K562 (cell line): ENCODE data around the gene MRPL40. TPM values are rescaled to one million over a fixed set of nuclear protein-coding genes. Genes with fewer than 3 reads are reported as not detected.

Experiments
- RFX1 ChIP-seq: fragments of 450-650 bp; IDR thresholded peaks from 2 replicates; pipeline ENCODE4 v1.6.1; 2016; ENCODE audit warnings: mild to moderate bottlenecking, moderate library complexity
- SMC3 ChIP-seq: conservative IDR thresholded peaks from 2 replicates; pipeline ENCODE4 v1.6.1; 2011; ENCODE audit warnings: low read depth, low read length, improper control_type of control experiment; ENCODE audit not compliant: insufficient read depth
- TAF9B ChIP-seq: fragments of 450-650 bp; IDR thresholded peaks from 2 replicates; pipeline ENCODE4 v1.6.1; 2018; ENCODE audit warnings: mild to moderate bottlenecking; ENCODE audit not compliant: partially characterized antibody
- TEAD4 ChIP-seq, 2 experiments: sonication (generic) in 1 of 2; formaldehyde crosslinking in 1 of 2; IDR thresholded peaks; 2 replicates each; pipeline versions ENCODE4 v1.6.1 to v1.8.0; 2012 to 2022; ENCODE audit warnings: borderline replicate concordance in 1 of 2, inconsistent platforms in 1 of 2, low read length in 1 of 2, mild to moderate bottlenecking in 1 of 2, missing genetic modification reagents in 1 of 2
- ZEB2 ChIP-seq: fragments of 450-650 bp; IDR thresholded peaks from 2 replicates; pipeline ENCODE4 v1.6.1; 2016
- ZNF282 ChIP-seq: sonication (generic); formaldehyde crosslinking; IDR thresholded peaks from 2 replicates; pipeline ENCODE4 v1.8.1; 2023; ENCODE audit warnings: missing genetic modification reagents
- ZNF507 ChIP-seq: conservative IDR thresholded peaks from 2 replicates; pipeline ENCODE4 v1.6.1; 2017; ENCODE audit warnings: missing genetic modification characterization, missing compliant biosample characterization
- polyA plus RNA-seq, 8 experiments: library from polyadenylated mRNA; depleted of rRNA in 4 of 8; stranded (reverse) in 5 of 8; unstranded in 3 of 8; fragments of >200 nt; fragmentation: Nextera tagmentation in 2 of 8; fragmentation: Illumina TruSeq in 1 of 8; extraction: Ambion mirVana in 2 of 8; extraction: Trizol in 1 of 8; gene quantifications; 2 replicates each; pipeline versions ENCODE4 v1.2.1 to v1.2.3, GENCODE V29; 2011 to 2014; ENCODE audit warnings: inconsistent platforms in 1 of 8, missing spikeins in 1 of 8
- total RNA-seq, 7 experiments: library from RNA; depleted of rRNA in 6 of 7; stranded (reverse); fragments of >200 nt in 6 of 7; fragmentation: Illumina TruSeq in 2 of 7; extraction: Trizol in 2 of 7; gene quantifications; 2 replicates each; pipeline versions ENCODE4 v1.2.1 to v1.2.3, GENCODE V29; 2011 to 2021; ENCODE audit warnings: low replicate concordance in 1 of 7
- TF ChIP-seq, protein P1 (sequence below): fragments of 250-450 bp; sonication (Bioruptor Pico); IDR thresholded peaks from 2 replicates; pipeline ENCODE4 v1.8.0; 2021; ENCODE audit warnings: borderline replicate concordance, mild to moderate bottlenecking, moderate library complexity; ENCODE audit not compliant: poor library complexity, severe bottlenecking
- TF ChIP-seq, protein P2 (sequence below): fragments of 450-650 bp; IDR thresholded peaks from 2 replicates; pipeline ENCODE4 v1.6.1; 2016; ENCODE audit warnings: antibody characterized with exemption
- TF ChIP-seq, protein P3 (sequence below): sonication (generic); formaldehyde crosslinking; IDR thresholded peaks from 2 replicates; pipeline ENCODE4 v1.8.0; 2022; ENCODE audit warnings: missing genetic modification reagents, mild to moderate bottlenecking, moderate library complexity, borderline replicate concordance
- TF ChIP-seq, protein P4 (sequence below): sonication (generic); formaldehyde crosslinking; IDR thresholded peaks from 2 replicates; pipeline ENCODE4 v1.8.0; 2022; ENCODE audit warnings: mild to moderate bottlenecking, missing genetic modification reagents
- TF ChIP-seq, protein P5 (sequence below): sonication (generic); formaldehyde crosslinking; IDR thresholded peaks from 2 replicates; pipeline ENCODE4 v1.8.0; 2023; ENCODE audit warnings: missing genetic modification reagents, mild to moderate bottlenecking, borderline replicate concordance

Gene MRPL40
- total and polyA plus RNA-seq, 9 of the 15 experiments (the other 6 are each of a cell fraction or from before 2014, with no cell fraction given): 132 to 652 (median 208) TPM

DNA sequence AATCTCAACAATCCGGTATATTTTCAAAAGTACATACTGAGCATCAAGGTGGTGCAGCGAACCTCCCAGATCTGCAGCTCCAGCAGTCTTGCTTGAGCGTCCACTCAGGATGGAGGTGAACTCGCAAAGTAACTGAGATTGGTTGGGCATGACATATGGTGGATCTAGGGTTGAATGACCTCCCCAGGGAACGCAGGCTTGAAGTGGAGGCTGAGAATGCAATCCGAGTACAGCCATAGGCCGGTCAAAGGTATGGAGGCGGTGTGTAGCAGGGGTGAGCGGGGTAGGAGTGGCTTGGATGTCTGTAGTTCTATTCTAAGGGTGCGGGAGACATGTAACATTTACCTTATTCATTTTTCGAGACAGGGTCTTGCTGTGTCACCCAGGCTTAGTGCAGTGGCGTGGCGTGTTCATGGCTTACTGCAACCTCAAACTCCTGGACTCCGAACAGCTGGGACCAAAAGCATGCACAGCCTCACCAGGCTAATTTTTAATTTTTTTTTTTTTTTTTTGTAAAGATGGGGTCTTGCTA lies 15.8 kb downstream of the MRPL40 start (continued):
- TF ChIP-seq, protein P1, sequence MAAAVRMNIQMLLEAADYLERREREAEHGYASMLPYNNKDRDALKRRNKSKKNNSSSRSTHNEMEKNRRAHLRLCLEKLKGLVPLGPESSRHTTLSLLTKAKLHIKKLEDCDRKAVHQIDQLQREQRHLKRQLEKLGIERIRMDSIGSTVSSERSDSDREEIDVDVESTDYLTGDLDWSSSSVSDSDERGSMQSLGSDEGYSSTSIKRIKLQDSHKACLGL (CRISPR knock-in tag): no peak
- TF ChIP-seq ZNF282 (CRISPR knock-in tag) (no peak), SMC3 (0 out of 2 replicates have a peak, but pooled peaks have one; percentile 24), TEAD4 (IDR thresholded peaks at IDR 0.05; ENCODE audit: low read length) (no peak; the same call in none of the 2 replicates), TEAD4 (CRISPR knock-in tag; IDR thresholded peaks at IDR 0.05; ENCODE audit: borderline replicate concordance) (no peak), TAF9B (no peak), ZNF507 (tag) (no peak), RFX1 (no peak), ZEB2 (no peak)
- TF ChIP-seq, protein P2, sequence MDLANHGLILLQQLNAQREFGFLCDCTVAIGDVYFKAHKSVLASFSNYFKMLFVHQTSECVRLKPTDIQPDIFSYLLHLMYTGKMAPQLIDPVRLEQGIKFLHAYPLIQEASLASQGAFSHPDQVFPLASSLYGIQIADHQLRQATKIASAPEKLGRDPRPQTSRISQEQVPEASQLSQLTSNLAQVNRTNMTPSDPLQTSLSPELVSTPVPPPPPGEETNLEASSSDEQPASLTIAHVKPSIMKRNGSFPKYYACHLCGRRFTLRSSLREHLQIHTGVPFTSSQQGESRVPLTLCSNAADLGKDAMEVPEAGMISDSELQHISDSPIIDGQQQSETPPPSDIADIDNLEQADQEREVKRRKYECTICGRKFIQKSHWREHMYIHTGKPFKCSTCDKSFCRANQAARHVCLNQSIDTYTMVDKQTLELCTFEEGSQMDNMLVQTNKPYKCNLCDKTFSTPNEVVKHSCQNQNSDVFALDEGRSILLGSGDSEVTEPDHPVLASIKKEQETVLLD: no peak; the same call in 1 of the 2 replicates
- TF ChIP-seq, protein P3, sequence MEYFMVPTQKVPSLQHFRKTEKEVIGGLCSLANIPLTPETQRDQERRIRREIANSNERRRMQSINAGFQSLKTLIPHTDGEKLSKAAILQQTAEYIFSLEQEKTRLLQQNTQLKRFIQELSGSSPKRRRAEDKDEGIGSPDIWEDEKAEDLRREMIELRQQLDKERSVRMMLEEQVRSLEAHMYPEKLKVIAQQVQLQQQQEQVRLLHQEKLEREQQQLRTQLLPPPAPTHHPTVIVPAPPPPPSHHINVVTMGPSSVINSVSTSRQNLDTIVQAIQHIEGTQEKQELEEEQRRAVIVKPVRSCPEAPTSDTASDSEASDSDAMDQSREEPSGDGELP (CRISPR knock-in tag): no peak
- TF ChIP-seq, protein P4, sequence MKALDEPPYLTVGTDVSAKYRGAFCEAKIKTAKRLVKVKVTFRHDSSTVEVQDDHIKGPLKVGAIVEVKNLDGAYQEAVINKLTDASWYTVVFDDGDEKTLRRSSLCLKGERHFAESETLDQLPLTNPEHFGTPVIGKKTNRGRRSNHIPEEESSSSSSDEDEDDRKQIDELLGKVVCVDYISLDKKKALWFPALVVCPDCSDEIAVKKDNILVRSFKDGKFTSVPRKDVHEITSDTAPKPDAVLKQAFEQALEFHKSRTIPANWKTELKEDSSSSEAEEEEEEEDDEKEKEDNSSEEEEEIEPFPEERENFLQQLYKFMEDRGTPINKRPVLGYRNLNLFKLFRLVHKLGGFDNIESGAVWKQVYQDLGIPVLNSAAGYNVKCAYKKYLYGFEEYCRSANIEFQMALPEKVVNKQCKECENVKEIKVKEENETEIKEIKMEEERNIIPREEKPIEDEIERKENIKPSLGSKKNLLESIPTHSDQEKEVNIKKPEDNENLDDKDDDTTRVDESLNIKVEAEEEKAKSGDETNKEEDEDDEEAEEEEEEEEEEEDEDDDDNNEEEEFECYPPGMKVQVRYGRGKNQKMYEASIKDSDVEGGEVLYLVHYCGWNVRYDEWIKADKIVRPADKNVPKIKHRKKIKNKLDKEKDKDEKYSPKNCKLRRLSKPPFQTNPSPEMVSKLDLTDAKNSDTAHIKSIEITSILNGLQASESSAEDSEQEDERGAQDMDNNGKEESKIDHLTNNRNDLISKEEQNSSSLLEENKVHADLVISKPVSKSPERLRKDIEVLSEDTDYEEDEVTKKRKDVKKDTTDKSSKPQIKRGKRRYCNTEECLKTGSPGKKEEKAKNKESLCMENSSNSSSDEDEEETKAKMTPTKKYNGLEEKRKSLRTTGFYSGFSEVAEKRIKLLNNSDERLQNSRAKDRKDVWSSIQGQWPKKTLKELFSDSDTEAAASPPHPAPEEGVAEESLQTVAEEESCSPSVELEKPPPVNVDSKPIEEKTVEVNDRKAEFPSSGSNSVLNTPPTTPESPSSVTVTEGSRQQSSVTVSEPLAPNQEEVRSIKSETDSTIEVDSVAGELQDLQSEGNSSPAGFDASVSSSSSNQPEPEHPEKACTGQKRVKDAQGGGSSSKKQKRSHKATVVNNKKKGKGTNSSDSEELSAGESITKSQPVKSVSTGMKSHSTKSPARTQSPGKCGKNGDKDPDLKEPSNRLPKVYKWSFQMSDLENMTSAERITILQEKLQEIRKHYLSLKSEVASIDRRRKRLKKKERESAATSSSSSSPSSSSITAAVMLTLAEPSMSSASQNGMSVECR: no peak
- TF ChIP-seq, protein P5, sequence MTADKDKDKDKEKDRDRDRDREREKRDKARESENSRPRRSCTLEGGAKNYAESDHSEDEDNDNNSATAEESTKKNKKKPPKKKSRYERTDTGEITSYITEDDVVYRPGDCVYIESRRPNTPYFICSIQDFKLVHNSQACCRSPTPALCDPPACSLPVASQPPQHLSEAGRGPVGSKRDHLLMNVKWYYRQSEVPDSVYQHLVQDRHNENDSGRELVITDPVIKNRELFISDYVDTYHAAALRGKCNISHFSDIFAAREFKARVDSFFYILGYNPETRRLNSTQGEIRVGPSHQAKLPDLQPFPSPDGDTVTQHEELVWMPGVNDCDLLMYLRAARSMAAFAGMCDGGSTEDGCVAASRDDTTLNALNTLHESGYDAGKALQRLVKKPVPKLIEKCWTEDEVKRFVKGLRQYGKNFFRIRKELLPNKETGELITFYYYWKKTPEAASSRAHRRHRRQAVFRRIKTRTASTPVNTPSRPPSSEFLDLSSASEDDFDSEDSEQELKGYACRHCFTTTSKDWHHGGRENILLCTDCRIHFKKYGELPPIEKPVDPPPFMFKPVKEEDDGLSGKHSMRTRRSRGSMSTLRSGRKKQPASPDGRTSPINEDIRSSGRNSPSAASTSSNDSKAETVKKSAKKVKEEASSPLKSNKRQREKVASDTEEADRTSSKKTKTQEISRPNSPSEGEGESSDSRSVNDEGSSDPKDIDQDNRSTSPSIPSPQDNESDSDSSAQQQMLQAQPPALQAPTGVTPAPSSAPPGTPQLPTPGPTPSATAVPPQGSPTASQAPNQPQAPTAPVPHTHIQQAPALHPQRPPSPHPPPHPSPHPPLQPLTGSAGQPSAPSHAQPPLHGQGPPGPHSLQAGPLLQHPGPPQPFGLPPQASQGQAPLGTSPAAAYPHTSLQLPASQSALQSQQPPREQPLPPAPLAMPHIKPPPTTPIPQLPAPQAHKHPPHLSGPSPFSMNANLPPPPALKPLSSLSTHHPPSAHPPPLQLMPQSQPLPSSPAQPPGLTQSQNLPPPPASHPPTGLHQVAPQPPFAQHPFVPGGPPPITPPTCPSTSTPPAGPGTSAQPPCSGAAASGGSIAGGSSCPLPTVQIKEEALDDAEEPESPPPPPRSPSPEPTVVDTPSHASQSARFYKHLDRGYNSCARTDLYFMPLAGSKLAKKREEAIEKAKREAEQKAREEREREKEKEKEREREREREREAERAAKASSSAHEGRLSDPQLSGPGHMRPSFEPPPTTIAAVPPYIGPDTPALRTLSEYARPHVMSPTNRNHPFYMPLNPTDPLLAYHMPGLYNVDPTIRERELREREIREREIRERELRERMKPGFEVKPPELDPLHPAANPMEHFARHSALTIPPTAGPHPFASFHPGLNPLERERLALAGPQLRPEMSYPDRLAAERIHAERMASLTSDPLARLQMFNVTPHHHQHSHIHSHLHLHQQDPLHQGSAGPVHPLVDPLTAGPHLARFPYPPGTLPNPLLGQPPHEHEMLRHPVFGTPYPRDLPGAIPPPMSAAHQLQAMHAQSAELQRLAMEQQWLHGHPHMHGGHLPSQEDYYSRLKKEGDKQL: no peak
